ENCODE results near the gene RPH3AL.
"Not testable (repeated sequence)": the region's sequence is repeated elsewhere in the genome, so short reads cannot be mapped to it uniquely, and the experiment has no call there.

The RPH3AL gene

GRCh38 chr17:200586-200985 is 152.0 kb downstream of the RPH3AL start:
- no peak overlapping the region for H3K4me3 ChIP-seq (ENCODE audit: insufficient read depth, low read depth, low read length)
- H3K27me3 ChIP-seq (ENCODE audit: control insufficient read depth, insufficient read depth, low read length, poor library complexity, severe bottlenecking), result no peaks in the 10 kb centered on the region
- no peaks in the 10 kb centered on the region for H3K9me3 ChIP-seq (ENCODE audit: control insufficient read depth, low read length)
- 74% methylated on average over 10 of the region's 10 CpGs for WGBS, 2 experiments
- H3K4me1 ChIP-seq (ENCODE audit: control insufficient read depth, insufficient read depth, low read length), result peaks cover 21% of the 10 kb centered on the region
- H3K27ac ChIP-seq (ENCODE audit: insufficient read depth, low read depth, low read length, poor library complexity, severe bottlenecking), result no peak overlapping the region
- H3K36me3 ChIP-seq (ENCODE audit: control insufficient read depth, insufficient read depth, low read length), result no peaks in the 10 kb centered on the region

GRCh38 chr17:199806-200545 is 152.6 kb downstream of the RPH3AL start:
- H3K27me3 ChIP-seq (ENCODE audit: control insufficient read depth, insufficient read depth, low read length, poor library complexity, severe bottlenecking), result no peaks in the 10 kb centered on the region
- H3K9me3 ChIP-seq (ENCODE audit: control insufficient read depth, low read length), result no peaks in the 10 kb centered on the region
- H3K4me1 ChIP-seq (ENCODE audit: control insufficient read depth, insufficient read depth, low read length), result peaks cover 16% of the 10 kb centered on the region
- H3K27ac ChIP-seq (ENCODE audit: insufficient read depth, low read depth, low read length, poor library complexity, severe bottlenecking), result no peak overlapping the region
- 67 to 68% methylated on average over 14 of the region's 14 CpGs for WGBS, 2 experiments
- H3K36me3 ChIP-seq (ENCODE audit: control insufficient read depth, insufficient read depth, low read length), result no peaks in the 10 kb centered on the region
- H3K4me3 ChIP-seq (ENCODE audit: insufficient read depth, low read depth, low read length), result no peak overlapping the region

GRCh38 chr17:199191-199604 is 153.4 kb downstream of the RPH3AL start:
- Histone ChIP-seq H3K27ac (ENCODE audit: insufficient read depth, low read depth, low read length, poor library complexity, severe bottlenecking) (no peak overlapping the region), H3K27me3 (ENCODE audit: control insufficient read depth, insufficient read depth, low read length, poor library complexity, severe bottlenecking) (no peaks in the 10 kb centered on the region)
- 35 to 42% methylated on average over 8 of the region's 8 CpGs for WGBS, 2 experiments

GRCh38 chr17:198225-198624 is 154.4 kb downstream of the RPH3AL start:
- H3K4me1 ChIP-seq (ENCODE audit: control insufficient read depth, insufficient read depth, low read length); H3K27me3 ChIP-seq (ENCODE audit: control insufficient read depth, insufficient read depth, low read length, poor library complexity, severe bottlenecking); H3K27ac ChIP-seq (ENCODE audit: insufficient read depth, low read depth, low read length, poor library complexity, severe bottlenecking); H3K4me3 ChIP-seq (ENCODE audit: insufficient read depth, low read depth, low read length); H3K9me3 ChIP-seq (ENCODE audit: control insufficient read depth, low read length); H3K36me3 ChIP-seq (ENCODE audit: control insufficient read depth, insufficient read depth, low read length): not testable (repeated sequence)
- WGBS, 2 experiments, result 93 to 94% methylated on average over 15 of the region's 15 CpGs

More at GRCh38 chr17:199191-199604, 153.4 kb downstream of the RPH3AL start:
- no peaks in the 10 kb centered on the region for H3K9me3 ChIP-seq (ENCODE audit: control insufficient read depth, low read length)
- H3K4me1 ChIP-seq (ENCODE audit: control insufficient read depth, insufficient read depth, low read length), result peaks cover 10% of the 10 kb centered on the region
- no peak overlapping the region for H3K4me3 ChIP-seq (ENCODE audit: insufficient read depth, low read depth, low read length)
- no peaks in the 10 kb centered on the region for H3K36me3 ChIP-seq (ENCODE audit: control insufficient read depth, insufficient read depth, low read length)

- no peak overlapping the region for H3K27ac ChIP-seq (ENCODE audit: insufficient read depth, low read depth, low read length, poor library complexity, severe bottlenecking)
- H3K36me3 ChIP-seq (ENCODE audit: control insufficient read depth, insufficient read depth, low read length), result no peaks in the 10 kb centered on the region
- no peaks in the 10 kb centered on the region for H3K27me3 ChIP-seq (ENCODE audit: control insufficient read depth, insufficient read depth, low read length, poor library complexity, severe bottlenecking)
- H3K9me3 ChIP-seq (ENCODE audit: control insufficient read depth, low read length), result no peaks in the 10 kb centered on the region
- H3K4me3 ChIP-seq (ENCODE audit: insufficient read depth, low read depth, low read length), result no peak overlapping the region
- peaks cover 10% of the 10 kb centered on the region for H3K4me1 ChIP-seq (ENCODE audit: control insufficient read depth, insufficient read depth, low read length)
- 95 to 98% methylated on average over 2 of the region's 2 CpGs for WGBS, 2 experiments
These were observed 155.3 kb downstream of the RPH3AL start for GRCh38 chr17:197352-197751.

- Histone ChIP-seq H3K27me3 (ENCODE audit: control insufficient read depth, insufficient read depth, low read length, poor library complexity, severe bottlenecking) (no peaks in the 10 kb centered on the region), H3K27ac (ENCODE audit: insufficient read depth, low read depth, low read length, poor library complexity, severe bottlenecking) (no peak overlapping the region), H3K4me1 (ENCODE audit: control insufficient read depth, insufficient read depth, low read length) (no peaks in the 10 kb centered on the region), H3K9me3 (ENCODE audit: control insufficient read depth, low read length) (no peaks in the 10 kb centered on the region), H3K36me3 (ENCODE audit: control insufficient read depth, insufficient read depth, low read length) (no peaks in the 10 kb centered on the region), H3K4me3 (ENCODE audit: insufficient read depth, low read depth, low read length) (no peak overlapping the region)
- 93 to 94% methylated on average over 16 of the region's 16 CpGs for WGBS, 2 experiments
These were observed 157.6 kb downstream of the RPH3AL start for GRCh38 chr17:194828-195602.

GRCh38 chr17:193841-194806 is 158.5 kb downstream of the RPH3AL start:
- Histone ChIP-seq H3K27ac (ENCODE audit: insufficient read depth, low read depth, low read length, poor library complexity, severe bottlenecking) (no peak overlapping the region), H3K4me3 (ENCODE audit: insufficient read depth, low read depth, low read length) (no peak overlapping the region), H3K4me1 (ENCODE audit: control insufficient read depth, insufficient read depth, low read length) (no peaks in the 10 kb centered on the region), H3K27me3 (ENCODE audit: control insufficient read depth, insufficient read depth, low read length, poor library complexity, severe bottlenecking) (no peaks in the 10 kb centered on the region), H3K9me3 (ENCODE audit: control insufficient read depth, low read length) (no peaks in the 10 kb centered on the region), H3K36me3 (ENCODE audit: control insufficient read depth, insufficient read depth, low read length) (no peaks in the 10 kb centered on the region)
- 84 to 85% methylated on average over 31 of the region's 31 CpGs for WGBS, 2 experiments

- 93 to 95% methylated on average over 8 of the region's 8 CpGs for WGBS, 2 experiments
These were observed 159.2 kb downstream of the RPH3AL start for GRCh38 chr17:193426-193810.

GRCh38 chr17:192666-193425 is 159.8 kb downstream of the RPH3AL start:
- H3K36me3 ChIP-seq (ENCODE audit: control insufficient read depth, insufficient read depth, low read length), result no peaks in the 10 kb centered on the region
- WGBS, 2 experiments, result 91 to 93% methylated on average over 21 of the region's 21 CpGs

More at GRCh38 chr17:193426-193810, 159.2 kb downstream of the RPH3AL start:
- Histone ChIP-seq H3K4me3 (ENCODE audit: insufficient read depth, low read depth, low read length) (no peak overlapping the region), H3K27me3 (ENCODE audit: control insufficient read depth, insufficient read depth, low read length, poor library complexity, severe bottlenecking) (no peaks in the 10 kb centered on the region), H3K9me3 (ENCODE audit: control insufficient read depth, low read length) (no peaks in the 10 kb centered on the region), H3K4me1 (ENCODE audit: control insufficient read depth, insufficient read depth, low read length) (no peaks in the 10 kb centered on the region), H3K36me3 (ENCODE audit: control insufficient read depth, insufficient read depth, low read length) (no peaks in the 10 kb centered on the region), H3K27ac (ENCODE audit: insufficient read depth, low read depth, low read length, poor library complexity, severe bottlenecking) (no peak overlapping the region)

More at GRCh38 chr17:192666-193425, 159.8 kb downstream of the RPH3AL start:
- Histone ChIP-seq H3K27me3 (ENCODE audit: control insufficient read depth, insufficient read depth, low read length, poor library complexity, severe bottlenecking) (no peaks in the 10 kb centered on the region), H3K27ac (ENCODE audit: insufficient read depth, low read depth, low read length, poor library complexity, severe bottlenecking) (no peak overlapping the region), H3K4me3 (ENCODE audit: insufficient read depth, low read depth, low read length) (no peak overlapping the region), H3K9me3 (ENCODE audit: control insufficient read depth, low read length) (no peaks in the 10 kb centered on the region), H3K4me1 (ENCODE audit: control insufficient read depth, insufficient read depth, low read length) (no peaks in the 10 kb centered on the region)

Measured in ectodermal cell (in vitro differentiated cells).